ENCODE data around the gene MYO16.

MYO16 gene

GRCh38 chr13:109256866-109257760, 627.7 kb downstream of the MYO16 start:
- Mint-ChIP-seq H3K9me3 (no peaks in the 10 kb centered on the region), H3K27ac (no peak overlapping the region), H3K4me1 (ENCODE audit: low read depth) (no peaks in the 10 kb centered on the region), H3K27me3 (peaks cover 27% of the 10 kb centered on the region), H3K4me3 (no peak overlapping the region), H3K36me3 (ENCODE audit: low read depth) (no peaks in the 10 kb centered on the region)

All from stimulated activated naive CD8-positive, alpha-beta T cell treated with anti-CD3 and anti-CD28 coated beads, Interleukin-15, Interleukin-2, amounts not matched to agents 100 ng/mL and 50 ng/mL, for 24 hours (primary cell).